Suppressor macrophage treated with lipopolysaccharide for 1 hour (primary cell): ENCODE measurements around the gene SPDYE1.
"Not testable (repeated sequence)": the region's sequence is repeated elsewhere in the genome, so short reads cannot be mapped to it uniquely, and the experiment has no call there.

Source experiments
- DNase-seq, 3 donors: peaks; one replicate each; pipeline ENCODE4 v3.0.0-alpha.2; 2020 to 2022

The SPDYE1 gene

GRCh38 chr7:43994681-43995080 lies 3.0 kb upstream of the SPDYE1 start:
- DNase-seq: not testable (repeated sequence)

DNA sequence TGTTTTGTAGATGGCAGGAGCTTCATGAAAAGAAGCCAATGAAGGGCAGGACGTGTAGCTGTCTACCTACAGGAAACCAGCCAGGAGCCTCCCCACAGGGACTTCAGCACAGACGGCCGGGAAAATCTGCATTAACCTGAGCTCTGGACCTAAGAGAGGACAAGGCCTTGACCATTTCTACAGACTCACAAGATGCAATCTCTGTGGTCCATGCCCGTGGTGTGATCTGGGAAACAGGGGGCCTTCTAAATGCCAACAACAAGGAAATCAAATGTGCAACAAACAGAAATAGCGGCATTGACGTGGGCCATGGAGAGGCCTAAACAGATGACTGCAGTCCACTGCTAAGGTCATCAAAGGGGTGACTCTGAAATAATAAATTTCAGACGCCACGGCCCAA lies 14.4 kb downstream of the SPDYE1 start:
- not testable (repeated sequence) for DNase-seq

DNA sequence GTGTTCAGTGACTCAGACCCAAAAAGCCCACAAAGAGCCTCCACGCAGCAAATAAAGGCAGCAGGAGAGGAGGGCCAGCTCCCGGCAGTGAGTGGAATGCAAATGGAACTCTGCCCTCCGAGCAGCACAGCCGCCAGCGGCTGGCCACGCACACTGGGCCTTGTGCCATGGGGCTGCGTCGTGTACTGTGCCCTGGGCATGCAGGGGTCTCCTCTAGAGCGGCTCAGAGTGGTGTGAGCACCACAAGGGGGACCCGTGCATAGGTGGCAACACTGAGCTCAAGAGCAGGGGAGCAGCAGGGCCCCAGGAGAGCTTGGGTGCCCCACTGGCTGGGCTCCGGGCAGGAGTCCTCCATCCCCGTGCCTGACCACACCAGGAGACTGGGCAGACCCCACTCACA lies 17.4 kb downstream of the SPDYE1 start:
- DNase-seq: not testable (repeated sequence)

- peak; percentile 98 to 99 (median 99) for DNase-seq
Observed at GRCh38 chr7:44018857-44019807, 21.4 kb downstream of the SPDYE1 start.

DNA sequence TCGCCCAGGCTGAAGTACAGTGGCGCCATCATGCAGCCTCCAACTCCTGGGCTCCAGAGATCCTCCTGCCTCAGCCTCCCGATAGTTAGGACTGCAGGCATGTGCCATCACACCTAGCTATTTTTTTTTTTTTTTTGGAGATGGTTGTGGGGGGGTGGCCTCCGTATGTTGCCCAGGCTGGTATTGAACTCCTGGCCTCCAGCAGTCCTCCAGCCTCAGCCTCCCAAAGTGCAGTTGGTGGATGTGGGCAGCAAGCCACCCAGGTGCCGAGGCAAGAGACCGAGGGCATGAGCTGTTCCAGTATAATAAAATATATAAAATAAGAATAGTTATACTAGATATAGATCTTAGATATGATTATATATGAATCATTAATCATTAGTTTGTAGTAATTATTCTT lies 22.1 kb downstream of the SPDYE1 start:
- not testable (repeated sequence) for DNase-seq

GRCh38 chr7:44022069-44022468 lies 24.4 kb downstream of the SPDYE1 start:
- DNase-seq: not testable (repeated sequence)

GRCh38 chr7:44022796-44023467 lies 25.2 kb downstream of the SPDYE1 start:
- not testable (repeated sequence) for DNase-seq

- not testable (repeated sequence) for DNase-seq
Observed at GRCh38 chr7:44029433-44029832, 31.7 kb downstream of the SPDYE1 start.

DNA sequence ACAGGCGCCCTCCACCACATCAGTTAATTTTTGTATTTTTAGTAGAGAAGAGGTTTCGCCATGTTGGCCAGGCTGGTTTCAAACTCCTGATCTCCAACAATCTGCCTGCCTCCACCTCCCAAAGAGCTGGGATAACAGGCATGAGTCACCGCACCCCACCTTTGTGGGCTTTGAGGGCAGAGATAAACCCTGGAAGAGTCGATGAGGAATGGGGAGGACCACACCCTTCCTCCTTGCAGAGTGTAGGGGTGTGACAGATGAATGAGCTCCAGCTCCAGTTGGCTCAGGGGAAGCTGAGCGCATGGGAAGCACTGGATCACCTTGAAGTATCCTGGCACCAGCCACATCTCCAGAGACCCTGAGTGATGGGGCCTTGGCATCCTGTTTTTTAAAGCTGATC lies 32.3 kb downstream of the SPDYE1 start:
- DNase-seq: not testable (repeated sequence)

DNA sequence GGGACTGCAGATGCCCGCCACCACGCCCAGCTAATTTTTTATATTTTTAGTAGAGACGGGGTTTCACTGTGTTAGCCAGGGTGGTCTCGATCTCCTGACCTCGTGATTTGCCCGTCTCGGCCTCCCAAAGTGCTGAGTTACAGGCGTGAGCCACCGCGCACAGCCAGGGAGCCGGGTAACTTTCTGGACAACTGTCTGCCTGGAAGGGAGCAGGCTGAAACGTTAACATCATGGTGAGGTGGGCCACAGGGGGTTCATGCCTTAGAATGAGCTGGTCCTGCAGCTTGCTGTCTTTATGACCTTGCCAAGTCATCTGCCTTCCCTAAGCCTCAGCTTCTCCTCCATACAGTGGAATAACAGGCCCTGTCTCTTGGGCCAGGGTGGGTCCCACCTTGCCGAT lies 33.6 kb downstream of the SPDYE1 start:
- DNase-seq: not testable (repeated sequence)

- DNase-seq: not testable (repeated sequence)
Observed at GRCh38 chr7:44032031-44032430, 34.3 kb downstream of the SPDYE1 start.

GRCh38 chr7:44033971-44034844 lies 36.5 kb downstream of the SPDYE1 start:
- not testable (repeated sequence) for DNase-seq

GRCh38 chr7:44036364-44036763 lies 38.7 kb downstream of the SPDYE1 start:
- peak; percentile 64 to 76 (median 70) for DNase-seq

- not testable (repeated sequence) for DNase-seq
Observed at GRCh38 chr7:44037951-44038350, 40.3 kb downstream of the SPDYE1 start.

- not testable (repeated sequence) for DNase-seq
Observed at GRCh38 chr7:44038553-44038952, 40.9 kb downstream of the SPDYE1 start.

- peak; percentile 91 to 96 (median 93) for DNase-seq
Observed at GRCh38 chr7:44038961-44039558, 41.4 kb downstream of the SPDYE1 start.

DNA sequence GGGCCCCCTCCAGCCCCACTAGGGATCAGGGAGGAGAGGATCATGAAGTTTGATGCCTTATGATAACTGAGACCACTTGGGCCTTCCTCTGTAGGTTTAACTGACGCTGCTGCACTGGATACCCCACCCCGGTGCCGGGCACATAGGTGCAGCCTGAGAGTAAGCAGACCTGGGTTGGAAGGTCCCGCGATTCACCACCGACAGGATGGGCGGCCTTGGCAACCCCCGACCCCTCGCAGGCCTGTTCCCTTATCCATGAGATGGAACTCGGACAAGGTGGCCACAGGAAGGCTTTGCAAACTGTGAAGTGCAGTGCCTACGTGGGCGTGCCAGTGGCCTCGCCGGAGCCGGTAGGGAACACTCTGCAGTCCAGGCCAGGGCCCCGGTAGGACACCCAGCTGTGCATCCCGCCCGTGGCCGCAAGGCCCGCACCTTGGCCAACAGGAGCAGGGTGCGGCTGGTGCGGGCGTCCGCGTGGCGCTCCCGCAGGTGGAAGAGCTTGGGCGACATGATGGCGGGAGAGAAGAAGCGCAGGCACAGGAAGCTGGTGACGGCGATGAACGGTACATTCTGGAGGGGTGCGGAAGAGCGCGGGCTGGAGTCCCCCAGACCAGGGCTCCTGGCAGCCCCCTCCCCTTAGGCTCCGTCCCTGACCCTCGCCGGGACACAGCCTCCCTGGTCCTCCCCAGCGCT lies 42.2 kb downstream of the SPDYE1 start:
- DNase-seq: not testable (repeated sequence)

DNA sequence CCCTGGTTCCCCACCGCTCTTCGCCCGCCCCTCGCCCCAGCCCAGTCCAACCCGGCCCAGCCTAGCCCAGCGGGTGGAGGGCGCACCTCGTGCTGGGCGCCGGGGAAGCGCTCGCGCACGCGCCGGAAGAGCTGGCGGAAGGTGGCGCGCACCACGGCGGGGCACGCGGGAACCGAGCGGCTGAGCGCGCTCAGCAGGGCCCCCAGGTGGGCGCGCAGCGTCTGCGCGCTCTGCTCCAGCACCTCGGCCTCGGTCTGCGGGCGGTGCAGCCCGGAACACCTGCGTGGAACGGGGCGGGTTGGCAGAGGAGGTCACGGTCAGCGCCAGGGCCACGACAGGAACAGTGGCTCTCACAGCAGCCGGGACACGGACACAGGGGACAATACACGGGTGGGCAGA lies 42.8 kb downstream of the SPDYE1 start:
- peak in 1 of 3 donors; percentile 39 for DNase-seq

DNA sequence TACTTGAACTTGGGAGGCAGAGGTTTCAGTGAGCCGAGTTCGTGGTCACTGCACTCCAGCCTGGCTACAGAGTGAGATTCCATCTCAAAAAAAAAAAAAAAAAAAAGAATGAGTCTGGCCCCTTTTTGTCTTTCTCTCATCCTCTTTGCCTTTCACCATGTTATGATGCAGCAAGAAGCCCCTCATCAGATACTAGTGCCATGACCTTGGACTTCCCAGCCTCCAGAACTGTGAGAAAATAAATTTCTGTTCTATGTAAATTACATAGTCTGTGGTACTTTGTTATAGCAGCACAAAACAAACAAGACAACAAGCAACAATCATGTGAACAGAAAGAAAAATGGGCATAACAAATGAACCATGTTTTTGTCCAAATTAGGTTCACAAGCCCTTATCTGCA lies 44.5 kb downstream of the SPDYE1 start:
- no peak for DNase-seq

GRCh38 chr7:44043902-44044301 lies 46.2 kb downstream of the SPDYE1 start:
- no peak for DNase-seq
